ENCODE data around the gene PPY. TPM values are rescaled to one million over a fixed set of nuclear protein-coding genes. Genes with fewer than 3 reads are reported as not detected.
"Not testable (repeated sequence)": the region's sequence is repeated elsewhere in the genome, so short reads cannot be mapped to it uniquely, and the experiment has no call there.

PPY gene
- total RNA-seq, 1 experiment from 2014 or later: not detected

DNA sequence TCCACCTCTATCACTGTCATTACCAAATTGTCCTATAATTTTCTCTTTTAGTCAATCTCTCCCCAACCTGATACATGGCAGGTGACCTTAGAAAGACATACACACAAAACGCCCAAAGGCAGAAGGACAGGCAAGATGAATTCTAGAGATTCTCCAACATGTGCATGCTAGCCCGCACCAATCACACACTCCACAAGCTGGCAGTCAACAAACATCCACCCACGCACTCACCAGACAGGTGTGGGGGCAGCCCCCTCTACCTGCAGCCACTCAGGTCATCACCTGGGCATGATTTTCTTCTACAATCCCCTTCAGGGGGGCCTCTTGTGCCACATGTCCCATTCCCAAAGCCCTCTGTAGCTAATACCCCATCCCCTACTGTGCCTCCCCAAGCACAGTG, 44.4 kb downstream of the PPY start:
- POLR2A ChIA-PET: no interaction called here
- CTCF ChIA-PET: no interaction called here
- intact Hi-C loops (cut with micrococcal nuclease; ENCODE audit: unreplicated experiment): no loop called here
- in situ Hi-C loops (cut with HindIII; ENCODE audit: low pct_unique_long_range_greater_than_20kb, low sequenced_read_pairs): no loop called here
- Histone ChIP-seq H3K27me3 (ENCODE audit: control insufficient read depth, insufficient read depth, low read length) (no peaks in the 10 kb centered on the region), H3K27ac (ENCODE audit: low read length) (no peak overlapping the region), H3K4me3 (ENCODE audit: low read depth in 2 of 2, low read length in 2 of 2) (no peak overlapping the region), H3K4me1 (ENCODE audit: control insufficient read depth, insufficient read depth, low read length) (peaks cover 9% of the 10 kb centered on the region), H3K36me3 (ENCODE audit: control insufficient read depth, insufficient read depth, low read length) (no peaks in the 10 kb centered on the region; the same call in 1 of the 2 replicates), H3K9me3 (ENCODE audit: control insufficient read depth, insufficient read depth, low read depth, low read length) (no peaks in the 10 kb centered on the region)
- no peak for ATAC-seq
- no peak for DNase-seq (ENCODE audit: low read depth, low spot score)
- BruUV-seq (replicated peaks): no TSS peak
- TF ChIP-seq POLR2AphosphoS5 (IDR thresholded peaks at IDR 0.05; ENCODE audit: low read depth, low read length) (no peak), SIN3A (IDR thresholded peaks at IDR 0.05; ENCODE audit: borderline replicate concordance, insufficient read depth, low read depth, low read length) (no peak), TCF7L2 (IDR thresholded peaks at IDR 0.05; ENCODE audit: low read depth, low read length) (no peak)
- TF ChIP-seq, protein P1, sequence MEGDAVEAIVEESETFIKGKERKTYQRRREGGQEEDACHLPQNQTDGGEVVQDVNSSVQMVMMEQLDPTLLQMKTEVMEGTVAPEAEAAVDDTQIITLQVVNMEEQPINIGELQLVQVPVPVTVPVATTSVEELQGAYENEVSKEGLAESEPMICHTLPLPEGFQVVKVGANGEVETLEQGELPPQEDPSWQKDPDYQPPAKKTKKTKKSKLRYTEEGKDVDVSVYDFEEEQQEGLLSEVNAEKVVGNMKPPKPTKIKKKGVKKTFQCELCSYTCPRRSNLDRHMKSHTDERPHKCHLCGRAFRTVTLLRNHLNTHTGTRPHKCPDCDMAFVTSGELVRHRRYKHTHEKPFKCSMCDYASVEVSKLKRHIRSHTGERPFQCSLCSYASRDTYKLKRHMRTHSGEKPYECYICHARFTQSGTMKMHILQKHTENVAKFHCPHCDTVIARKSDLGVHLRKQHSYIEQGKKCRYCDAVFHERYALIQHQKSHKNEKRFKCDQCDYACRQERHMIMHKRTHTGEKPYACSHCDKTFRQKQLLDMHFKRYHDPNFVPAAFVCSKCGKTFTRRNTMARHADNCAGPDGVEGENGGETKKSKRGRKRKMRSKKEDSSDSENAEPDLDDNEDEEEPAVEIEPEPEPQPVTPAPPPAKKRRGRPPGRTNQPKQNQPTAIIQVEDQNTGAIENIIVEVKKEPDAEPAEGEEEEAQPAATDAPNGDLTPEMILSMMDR (IDR thresholded peaks at IDR 0.05): no peak
- TF ChIP-seq, protein P2, sequence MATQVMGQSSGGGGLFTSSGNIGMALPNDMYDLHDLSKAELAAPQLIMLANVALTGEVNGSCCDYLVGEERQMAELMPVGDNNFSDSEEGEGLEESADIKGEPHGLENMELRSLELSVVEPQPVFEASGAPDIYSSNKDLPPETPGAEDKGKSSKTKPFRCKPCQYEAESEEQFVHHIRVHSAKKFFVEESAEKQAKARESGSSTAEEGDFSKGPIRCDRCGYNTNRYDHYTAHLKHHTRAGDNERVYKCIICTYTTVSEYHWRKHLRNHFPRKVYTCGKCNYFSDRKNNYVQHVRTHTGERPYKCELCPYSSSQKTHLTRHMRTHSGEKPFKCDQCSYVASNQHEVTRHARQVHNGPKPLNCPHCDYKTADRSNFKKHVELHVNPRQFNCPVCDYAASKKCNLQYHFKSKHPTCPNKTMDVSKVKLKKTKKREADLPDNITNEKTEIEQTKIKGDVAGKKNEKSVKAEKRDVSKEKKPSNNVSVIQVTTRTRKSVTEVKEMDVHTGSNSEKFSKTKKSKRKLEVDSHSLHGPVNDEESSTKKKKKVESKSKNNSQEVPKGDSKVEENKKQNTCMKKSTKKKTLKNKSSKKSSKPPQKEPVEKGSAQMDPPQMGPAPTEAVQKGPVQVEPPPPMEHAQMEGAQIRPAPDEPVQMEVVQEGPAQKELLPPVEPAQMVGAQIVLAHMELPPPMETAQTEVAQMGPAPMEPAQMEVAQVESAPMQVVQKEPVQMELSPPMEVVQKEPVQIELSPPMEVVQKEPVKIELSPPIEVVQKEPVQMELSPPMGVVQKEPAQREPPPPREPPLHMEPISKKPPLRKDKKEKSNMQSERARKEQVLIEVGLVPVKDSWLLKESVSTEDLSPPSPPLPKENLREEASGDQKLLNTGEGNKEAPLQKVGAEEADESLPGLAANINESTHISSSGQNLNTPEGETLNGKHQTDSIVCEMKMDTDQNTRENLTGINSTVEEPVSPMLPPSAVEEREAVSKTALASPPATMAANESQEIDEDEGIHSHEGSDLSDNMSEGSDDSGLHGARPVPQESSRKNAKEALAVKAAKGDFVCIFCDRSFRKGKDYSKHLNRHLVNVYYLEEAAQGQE (IDR thresholded peaks at IDR 0.05; ENCODE audit: insufficient read depth in 1 of 2, low read depth in 2 of 2, low read length in 1 of 2): no peak

DNA sequence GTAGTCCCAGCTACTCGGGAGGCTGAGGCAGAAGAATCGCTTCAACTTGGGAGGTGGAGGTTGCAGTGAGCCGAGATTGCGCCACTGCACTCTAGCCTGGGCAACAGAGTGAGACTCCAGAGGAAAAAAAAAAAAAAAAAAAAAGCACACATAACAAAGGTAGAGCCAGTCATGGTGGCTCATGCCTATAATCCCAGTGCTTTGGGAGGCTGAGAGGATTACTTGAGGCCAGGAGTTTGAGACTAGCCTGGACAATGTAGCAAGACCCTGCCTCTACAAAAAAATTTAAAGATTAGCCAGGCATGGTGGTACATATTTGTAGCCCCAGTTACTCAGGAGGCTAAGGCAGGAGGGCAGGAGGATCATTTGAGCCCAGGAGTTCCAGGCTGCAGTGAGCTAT, 47.8 kb downstream of the PPY start:
- CTCF ChIA-PET: interaction anchor here (0.7 kb wide), 1 partner anchor 10 kb away, joined by 7 read pairs; no protein-coding TSS in a partner anchor
- BruUV-seq (replicated peaks); H3K9me3 ChIP-seq (ENCODE audit: control insufficient read depth, insufficient read depth, low read depth, low read length); DNase-seq (ENCODE audit: low read depth, low spot score); H3K4me1 ChIP-seq (ENCODE audit: control insufficient read depth, insufficient read depth, low read length); H3K27me3 ChIP-seq (ENCODE audit: control insufficient read depth, insufficient read depth, low read length); POLR2A ChIA-PET; H3K27ac ChIP-seq (ENCODE audit: low read length); intact Hi-C loops (cut with micrococcal nuclease; ENCODE audit: unreplicated experiment); H3K36me3 ChIP-seq (ENCODE audit: control insufficient read depth, insufficient read depth, low read length); in situ Hi-C loops (cut with HindIII; ENCODE audit: low pct_unique_long_range_greater_than_20kb, low sequenced_read_pairs); H3K4me3 ChIP-seq (ENCODE audit: low read depth in 2 of 2, low read length in 2 of 2); ATAC-seq: not testable (repeated sequence)

DNA sequence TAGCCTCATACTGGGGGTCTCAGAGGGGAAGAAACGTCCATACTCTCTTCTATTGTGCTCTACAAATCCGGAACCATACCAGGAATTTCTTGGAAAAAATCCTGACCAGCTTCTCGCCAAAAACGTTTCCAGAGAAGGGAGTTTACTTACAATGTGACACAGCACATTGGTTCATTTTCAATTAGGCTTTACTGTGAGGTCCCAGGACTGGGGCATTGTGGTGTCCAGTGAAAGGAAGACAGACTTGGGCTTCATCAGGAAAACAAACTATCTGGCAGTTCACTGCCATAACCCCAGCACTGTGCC, 49.7 kb downstream of the PPY start:
- intact Hi-C loops (cut with micrococcal nuclease; ENCODE audit: unreplicated experiment): no loop called here

More for the DNA sequence above, 49.7 kb downstream of the PPY start:
- no peaks in the 10 kb centered on the region for H3K9me3 ChIP-seq (ENCODE audit: control insufficient read depth, insufficient read depth, low read depth, low read length)
- no peaks in the 10 kb centered on the region for H3K36me3 ChIP-seq (ENCODE audit: control insufficient read depth, insufficient read depth, low read length)
- DNase-seq (ENCODE audit: low read depth, low spot score) (no peak), ATAC-seq (no peak)
- H3K4me1 ChIP-seq (ENCODE audit: control insufficient read depth, insufficient read depth, low read length): no peaks in the 10 kb centered on the region
- CTCF ChIA-PET: interaction anchor here (0.7 kb wide), 1 partner anchor 47 kb away, joined by 3 read pairs; no protein-coding TSS in a partner anchor
- BruUV-seq (replicated peaks): no TSS peak
- in situ Hi-C loops (cut with HindIII; ENCODE audit: low pct_unique_long_range_greater_than_20kb, low sequenced_read_pairs): no loop called here
- no peak overlapping the region for H3K27ac ChIP-seq (ENCODE audit: low read length)
- POLR2A ChIA-PET: no interaction called here
- TF ChIP-seq TCF7L2 (IDR thresholded peaks at IDR 0.05; ENCODE audit: low read depth, low read length) (no peak), POLR2AphosphoS5 (IDR thresholded peaks at IDR 0.05; ENCODE audit: low read depth, low read length) (no peak), SIN3A (IDR thresholded peaks at IDR 0.05; ENCODE audit: borderline replicate concordance, insufficient read depth, low read depth, low read length) (no peak)
- TF ChIP-seq, protein P1 (IDR thresholded peaks at IDR 0.05): no peak
- TF ChIP-seq, protein P2 (IDR thresholded peaks at IDR 0.05; ENCODE audit: insufficient read depth in 1 of 2, low read depth in 2 of 2, low read length in 1 of 2): no peak
- H3K27me3 ChIP-seq (ENCODE audit: control insufficient read depth, insufficient read depth, low read length): no peaks in the 10 kb centered on the region
- no peak overlapping the region for H3K4me3 ChIP-seq (ENCODE audit: low read depth in 2 of 2, low read length in 2 of 2)
